GM12878 (cell line): ENCODE results near the gene NPTX1. TPM values are rescaled to one million over a fixed set of nuclear protein-coding genes. Genes with fewer than 3 reads are reported as not detected.

ENCODE experiments used
- ATAC-seq: fragments of 200-7000 bp; cut with Tn5 transposase; 3 replicates; pipeline ENCODE4 v1.9.1; 2020; ENCODE audit warnings: mild to moderate bottlenecking, moderate library complexity
- BruUV-seq: library from RNA; stranded (reverse); fragments of 400-500 nt; replicated peaks from 2 replicates; lab custom pipeline; 2021; lab: Mats Ljungman, UMichigan
- CTCF ChIA-PET: fragments of 300-600 bp; sonication (Branson Sonifier 250); formaldehyde crosslinking; extraction: SDS; loops from one replicate; lab custom pipeline; 2021; ENCODE audit warnings: inconsistent platforms; lab: Yijun Ruan, JAX
- POLR2A ChIA-PET: fragments of 350-600 bp; formaldehyde crosslinking; extraction: SDS; loops from one replicate; lab custom pipeline; 2021; ENCODE audit warnings: inconsistent platforms; lab: Charles Lee
- RAD21 ChIA-PET: fragments of 300-600 bp; sonication (Branson Sonifier 250); formaldehyde crosslinking; loops from one replicate; lab custom pipeline; 2023; ENCODE audit warnings: antibody characterized with exemption; ENCODE audit not compliant: unreplicated experiment; lab: Charles Lee
- SMC1A ChIA-PET: fragments of 300-600 bp; sonication (Branson Sonifier 250); formaldehyde crosslinking; loops from one replicate; lab custom pipeline; 2023; ENCODE audit not compliant: unreplicated experiment, uncharacterized antibody; lab: Charles Lee
- DNase-seq: peaks from one replicate; pipeline ENCODE4 v3.0.0-alpha.2; 2011; ENCODE audit warnings: low read depth, low spot score
- FAIRE-seq: peaks from 3 replicates; lab custom pipeline; 2011; peaks lifted over from hg19 to GRCh38; lab: Jason Lieb, UNC
- H2AFZ ChIP-seq: 2 replicates; pipeline ENCODE4 v1.6.0; 2011; ENCODE audit warnings: low read depth, low read length, control low read depth; ENCODE audit not compliant: control insufficient read depth
- H3K27ac ChIP-seq: 2 replicates; pipeline ENCODE4 v1.5.1; 2011; ENCODE audit warnings: control low read depth; ENCODE audit not compliant: control insufficient read depth, insufficient read depth
- H3K27me3 ChIP-seq, 2 experiments: replicated peaks in 1 of 2; 2 replicates each; pipeline versions ENCODE4 v1.6.0 to v1.6.1; 2011; ENCODE audit warnings: low read length in 1 of 2; ENCODE audit not compliant: control insufficient read depth in 2 of 2, insufficient read depth in 2 of 2
- H3K36me3 ChIP-seq, 2 experiments: 2 replicates each; pipeline ENCODE4 v1.5.1; 2011; ENCODE audit warnings: low read length in 1 of 2; ENCODE audit not compliant: control insufficient read depth in 2 of 2, insufficient read depth in 2 of 2
- H3K4me1 ChIP-seq: 2 replicates; pipeline ENCODE4 v1.6.1; 2011; ENCODE audit warnings: mild to moderate bottlenecking, low read length, moderate library complexity, mixed read lengths; ENCODE audit not compliant: control insufficient read depth, insufficient read depth
- H3K4me2 ChIP-seq: 2 replicates; pipeline ENCODE4 v1.6.0; 2011; ENCODE audit warnings: control low read depth; ENCODE audit not compliant: control insufficient read depth, insufficient read depth
- H3K4me3 ChIP-seq: fragments of 200-600 bp; sonication (generic); 2 replicates; pipeline ENCODE4 v1.5.1; 2016
- H3K79me2 ChIP-seq: 2 replicates; pipeline ENCODE4 v1.6.0; 2011; ENCODE audit warnings: low read length; ENCODE audit not compliant: control insufficient read depth, insufficient read depth
- H3K9ac ChIP-seq: 2 replicates; pipeline ENCODE4 v1.8.0; 2011; ENCODE audit warnings: low read length, control low read depth, mixed read lengths; ENCODE audit not compliant: control insufficient read depth, insufficient read depth
- H3K9me3 ChIP-seq: replicated peaks from 3 replicates; pipeline ENCODE4 v1.5.1; 2011; ENCODE audit warnings: mild to moderate bottlenecking, low read length; ENCODE audit not compliant: control insufficient read depth, insufficient read depth
- H4K20me1 ChIP-seq: 2 replicates; pipeline ENCODE4 v1.6.0; 2011; ENCODE audit not compliant: control insufficient read depth, insufficient read depth
- BCL11A ChIP-seq: IDR thresholded peaks from 2 replicates; pipeline ENCODE4 v1.6.1; 2011; ENCODE audit warnings: low read depth, low read length
- CHD2 ChIP-seq: IDR thresholded peaks from 2 replicates; pipeline ENCODE4 v1.6.1; 2011; ENCODE audit warnings: low read depth, low read length, improper control_type of control experiment, borderline replicate concordance
- HCFC1 ChIP-seq: fragments of 150-350 bp; IDR thresholded peaks from 2 replicates; pipeline ENCODE4 v1.6.1; 2014; ENCODE audit warnings: low read length
- HDAC2 ChIP-seq: fragments of 200-600 bp; sonication (generic); IDR thresholded peaks from 2 replicates; pipeline ENCODE4 v1.6.1; 2017
- LARP7 ChIP-seq: fragments of 450-650 bp; IDR thresholded peaks from 2 replicates; pipeline ENCODE4 v1.6.1; 2017; ENCODE audit warnings: mild to moderate bottlenecking
- NFYB ChIP-seq: IDR thresholded peaks from 2 replicates; pipeline ENCODE4 v1.6.1; 2011; ENCODE audit warnings: low read depth, mild to moderate bottlenecking, low read length, improper control_type of control experiment, moderate library complexity; ENCODE audit not compliant: insufficient read depth
- POU2F2 ChIP-seq: IDR thresholded peaks from 3 replicates; pipeline ENCODE4 v1.6.1; 2011; ENCODE audit warnings: low read depth, mild to moderate bottlenecking, low read length, borderline replicate concordance
- RCOR1 ChIP-seq: conservative IDR thresholded peaks from 2 replicates; pipeline ENCODE4 v1.6.1; 2012; ENCODE audit warnings: low read depth, low read length, improper control_type of control experiment
- RUNX3 ChIP-seq: IDR thresholded peaks from 2 replicates; pipeline ENCODE4 v1.6.1; 2012; ENCODE audit warnings: low read length, inconsistent platforms
- WGBS: methylation state at CpG from one replicate; pipeline ENCODE4 v1.1.6; 2016; ENCODE audit warnings: low lambda C conversion rate; ENCODE audit not compliant: insufficient replicate concordance, insufficient coverage; ENCODE audit errors: missing lambda C conversion rate; 5-methylcytosine and 5-hydroxymethylcytosine counted together
- in situ Hi-C: fragments of 300-500 bp; cut with MboI; formaldehyde crosslinking; loops from 9 replicates; pipeline ENCODE4 v1.14.3; 2018; ENCODE audit warnings: mixed read lengths
- intact Hi-C: fragments of 100-400 bp; cut with micrococcal nuclease; formaldehyde crosslinking; loops from one replicate; pipeline ENCODE4 v1.14.2; 2022; ENCODE audit not compliant: unreplicated experiment
- polyA plus RNA-seq, 11 experiments: library from polyadenylated mRNA; depleted of rRNA in 4 of 11; unstranded in 6 of 11; stranded (reverse) in 5 of 11; fragments of >200 nt; fragmentation: Nextera tagmentation in 4 of 11; fragmentation: Illumina TruSeq in 1 of 11; extraction: Ambion mirVana in 4 of 11; extraction: Trizol in 1 of 11; gene quantifications; 1 replicate in 1 of 11; 2 replicates in 10 of 11; pipeline versions ENCODE4 v1.2.1 to v1.2.3, GENCODE V29; 2011 to 2016; ENCODE audit warnings: inconsistent platforms in 2 of 11, missing spikeins in 2 of 11, low read depth in 1 of 11
- total RNA-seq, 4 experiments: library from RNA; depleted of rRNA in 3 of 4; stranded (reverse); fragments of >200 nt in 3 of 4; fragmentation: Illumina TruSeq in 1 of 4; extraction: Trizol in 1 of 4; gene quantifications; 2 replicates each; pipeline versions ENCODE4 v1.2.1 to v1.2.3, GENCODE V29; 2013 to 2021
- TF ChIP-seq, protein P1 (sequence below): fragments of 450-650 bp; IDR thresholded peaks from 2 replicates; pipeline ENCODE4 v1.6.1; 2017; ENCODE audit warnings: mild to moderate bottlenecking, low read depth, inconsistent platforms; ENCODE audit not compliant: poor library complexity, severe bottlenecking
- TF ChIP-seq, protein P2 (sequence below): IDR thresholded peaks from 2 replicates; pipeline ENCODE4 v1.6.1; 2011; ENCODE audit warnings: low read depth, low read length, improper control_type of control experiment, borderline replicate concordance
- TF ChIP-seq, protein P3 (sequence below): fragments of 450-650 bp; IDR thresholded peaks from 2 replicates; pipeline ENCODE4 v1.6.1; 2016; ENCODE audit warnings: mild to moderate bottlenecking, moderate library complexity, borderline replicate concordance
- TF ChIP-seq, protein P4 (sequence below): fragments of 450-650 bp; formaldehyde crosslinking; IDR thresholded peaks from 2 replicates; pipeline ENCODE4 v1.4.0; 2020; ENCODE audit warnings: mild to moderate bottlenecking, moderate library complexity

The NPTX1 gene
- total and polyA plus RNA-seq, 10 of the 15 experiments (the other 5 are each of a cell fraction or from before 2014, with no cell fraction given), result not detected

DNA sequence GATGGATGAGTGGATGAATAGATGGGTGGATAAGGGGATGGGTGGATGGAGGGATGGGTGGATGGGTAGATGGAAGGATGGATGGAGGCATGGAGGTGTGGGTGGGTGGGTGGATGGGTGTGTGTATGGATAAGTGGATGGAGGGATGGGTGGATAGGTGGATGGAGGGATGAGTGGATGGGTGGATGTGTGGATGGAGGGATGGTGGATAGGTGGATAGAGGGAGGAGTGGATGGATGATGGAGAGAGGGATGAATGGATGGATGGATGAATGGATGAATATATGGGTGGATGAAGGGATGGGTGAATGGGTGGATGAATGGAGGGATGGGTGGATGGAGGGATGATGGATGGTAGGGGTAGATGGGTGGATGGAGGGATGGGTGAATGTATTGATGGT lies 27.5 kb upstream of the NPTX1 start (continued):
- TF ChIP-seq, protein P1, sequence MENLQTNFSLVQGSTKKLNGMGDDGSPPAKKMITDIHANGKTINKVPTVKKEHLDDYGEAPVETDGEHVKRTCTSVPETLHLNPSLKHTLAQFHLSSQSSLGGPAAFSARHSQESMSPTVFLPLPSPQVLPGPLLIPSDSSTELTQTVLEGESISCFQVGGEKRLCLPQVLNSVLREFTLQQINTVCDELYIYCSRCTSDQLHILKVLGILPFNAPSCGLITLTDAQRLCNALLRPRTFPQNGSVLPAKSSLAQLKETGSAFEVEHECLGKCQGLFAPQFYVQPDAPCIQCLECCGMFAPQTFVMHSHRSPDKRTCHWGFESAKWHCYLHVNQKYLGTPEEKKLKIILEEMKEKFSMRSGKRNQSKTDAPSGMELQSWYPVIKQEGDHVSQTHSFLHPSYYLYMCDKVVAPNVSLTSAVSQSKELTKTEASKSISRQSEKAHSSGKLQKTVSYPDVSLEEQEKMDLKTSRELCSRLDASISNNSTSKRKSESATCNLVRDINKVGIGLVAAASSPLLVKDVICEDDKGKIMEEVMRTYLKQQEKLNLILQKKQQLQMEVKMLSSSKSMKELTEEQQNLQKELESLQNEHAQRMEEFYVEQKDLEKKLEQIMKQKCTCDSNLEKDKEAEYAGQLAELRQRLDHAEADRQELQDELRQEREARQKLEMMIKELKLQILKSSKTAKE, result no peak
- TF ChIP-seq, protein P2, sequence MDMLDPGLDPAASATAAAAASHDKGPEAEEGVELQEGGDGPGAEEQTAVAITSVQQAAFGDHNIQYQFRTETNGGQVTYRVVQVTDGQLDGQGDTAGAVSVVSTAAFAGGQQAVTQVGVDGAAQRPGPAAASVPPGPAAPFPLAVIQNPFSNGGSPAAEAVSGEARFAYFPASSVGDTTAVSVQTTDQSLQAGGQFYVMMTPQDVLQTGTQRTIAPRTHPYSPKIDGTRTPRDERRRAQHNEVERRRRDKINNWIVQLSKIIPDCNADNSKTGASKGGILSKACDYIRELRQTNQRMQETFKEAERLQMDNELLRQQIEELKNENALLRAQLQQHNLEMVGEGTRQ, result no peak
- no peak for TF ChIP-seq LARP7
- no peak for TF ChIP-seq RCOR1
- TF ChIP-seq BCL11A, result no peak
- no peak for TF ChIP-seq CHD2
- TF ChIP-seq, all 136 proteins: peak for 0

DNA sequence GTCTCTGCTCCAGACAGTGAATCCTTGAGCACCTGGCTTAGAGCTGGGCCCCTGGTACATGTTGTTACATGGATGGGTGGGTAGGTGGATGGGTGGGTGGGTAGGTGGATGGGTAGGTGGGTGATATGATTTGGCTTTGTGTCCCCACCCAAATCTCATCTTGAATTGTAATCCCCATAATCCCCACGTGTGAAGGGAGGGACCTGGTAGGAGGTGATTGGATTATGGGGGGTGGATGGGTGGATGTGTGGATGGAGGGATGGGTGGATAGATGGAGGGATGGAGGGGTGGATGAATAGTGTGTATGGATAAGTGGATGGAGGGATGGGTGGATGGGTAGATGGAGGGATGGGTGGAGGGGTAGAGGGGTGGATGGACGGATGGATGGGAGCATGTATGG lies 26.6 kb upstream of the NPTX1 start:
- RAD21 ChIA-PET, result no interaction called here
- no peak overlapping the region for H3K9ac ChIP-seq
- POLR2A ChIA-PET, result no interaction called here
- no peak overlapping the region for H2AFZ ChIP-seq
- DNase-seq, result no peak
- WGBS, result 0% methylated on average over 2 of the region's 2 CpGs
- H3K4me2 ChIP-seq, result no peak overlapping the region
- no TSS peak for BruUV-seq
- no peaks in the 10 kb centered on the region; the same call in 1 of the 2 replicates for H4K20me1 ChIP-seq
- SMC1A ChIA-PET, result no interaction called here
- H3K27me3 ChIP-seq, result peaks cover 0 to 7% of the 10 kb centered on the region in 2 experiments; a peak in 2 of 4 replicates
- ATAC-seq, result no peak
- no peaks in the 10 kb centered on the region for H3K9me3 ChIP-seq
- no peak overlapping the region for H3K4me3 ChIP-seq
- H3K27ac ChIP-seq, result no peak overlapping the region
- H3K79me2 ChIP-seq, result no peaks in the 10 kb centered on the region
- CTCF ChIA-PET, result no interaction called here
- intact Hi-C loops, result no loop called here
- TF ChIP-seq HCFC1 (no peak), NFYB (no peak), HDAC2 (no peak), POU2F2 (no peak), RUNX3 (no peak)
- TF ChIP-seq, protein P3, sequence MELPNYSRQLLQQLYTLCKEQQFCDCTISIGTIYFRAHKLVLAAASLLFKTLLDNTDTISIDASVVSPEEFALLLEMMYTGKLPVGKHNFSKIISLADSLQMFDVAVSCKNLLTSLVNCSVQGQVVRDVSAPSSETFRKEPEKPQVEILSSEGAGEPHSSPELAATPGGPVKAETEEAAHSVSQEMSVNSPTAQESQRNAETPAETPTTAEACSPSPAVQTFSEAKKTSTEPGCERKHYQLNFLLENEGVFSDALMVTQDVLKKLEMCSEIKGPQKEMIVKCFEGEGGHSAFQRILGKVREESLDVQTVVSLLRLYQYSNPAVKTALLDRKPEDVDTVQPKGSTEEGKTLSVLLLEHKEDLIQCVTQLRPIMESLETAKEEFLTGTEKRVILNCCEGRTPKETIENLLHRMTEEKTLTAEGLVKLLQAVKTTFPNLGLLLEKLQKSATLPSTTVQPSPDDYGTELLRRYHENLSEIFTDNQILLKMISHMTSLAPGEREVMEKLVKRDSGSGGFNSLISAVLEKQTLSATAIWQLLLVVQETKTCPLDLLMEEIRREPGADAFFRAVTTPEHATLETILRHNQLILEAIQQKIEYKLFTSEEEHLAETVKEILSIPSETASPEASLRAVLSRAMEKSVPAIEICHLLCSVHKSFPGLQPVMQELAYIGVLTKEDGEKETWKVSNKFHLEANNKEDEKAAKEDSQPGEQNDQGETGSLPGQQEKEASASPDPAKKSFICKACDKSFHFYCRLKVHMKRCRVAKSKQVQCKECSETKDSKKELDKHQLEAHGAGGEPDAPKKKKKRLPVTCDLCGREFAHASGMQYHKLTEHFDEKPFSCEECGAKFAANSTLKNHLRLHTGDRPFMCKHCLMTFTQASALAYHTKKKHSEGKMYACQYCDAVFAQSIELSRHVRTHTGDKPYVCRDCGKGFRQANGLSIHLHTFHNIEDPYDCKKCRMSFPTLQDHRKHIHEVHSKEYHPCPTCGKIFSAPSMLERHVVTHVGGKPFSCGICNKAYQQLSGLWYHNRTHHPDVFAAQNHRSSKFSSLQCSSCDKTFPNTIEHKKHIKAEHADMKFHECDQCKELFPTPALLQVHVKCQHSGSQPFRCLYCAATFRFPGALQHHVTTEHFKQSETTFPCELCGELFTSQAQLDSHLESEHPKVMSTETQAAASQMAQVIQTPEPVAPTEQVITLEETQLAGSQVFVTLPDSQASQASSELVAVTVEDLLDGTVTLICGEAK, result no peak
- TF ChIP-seq, protein P4, sequence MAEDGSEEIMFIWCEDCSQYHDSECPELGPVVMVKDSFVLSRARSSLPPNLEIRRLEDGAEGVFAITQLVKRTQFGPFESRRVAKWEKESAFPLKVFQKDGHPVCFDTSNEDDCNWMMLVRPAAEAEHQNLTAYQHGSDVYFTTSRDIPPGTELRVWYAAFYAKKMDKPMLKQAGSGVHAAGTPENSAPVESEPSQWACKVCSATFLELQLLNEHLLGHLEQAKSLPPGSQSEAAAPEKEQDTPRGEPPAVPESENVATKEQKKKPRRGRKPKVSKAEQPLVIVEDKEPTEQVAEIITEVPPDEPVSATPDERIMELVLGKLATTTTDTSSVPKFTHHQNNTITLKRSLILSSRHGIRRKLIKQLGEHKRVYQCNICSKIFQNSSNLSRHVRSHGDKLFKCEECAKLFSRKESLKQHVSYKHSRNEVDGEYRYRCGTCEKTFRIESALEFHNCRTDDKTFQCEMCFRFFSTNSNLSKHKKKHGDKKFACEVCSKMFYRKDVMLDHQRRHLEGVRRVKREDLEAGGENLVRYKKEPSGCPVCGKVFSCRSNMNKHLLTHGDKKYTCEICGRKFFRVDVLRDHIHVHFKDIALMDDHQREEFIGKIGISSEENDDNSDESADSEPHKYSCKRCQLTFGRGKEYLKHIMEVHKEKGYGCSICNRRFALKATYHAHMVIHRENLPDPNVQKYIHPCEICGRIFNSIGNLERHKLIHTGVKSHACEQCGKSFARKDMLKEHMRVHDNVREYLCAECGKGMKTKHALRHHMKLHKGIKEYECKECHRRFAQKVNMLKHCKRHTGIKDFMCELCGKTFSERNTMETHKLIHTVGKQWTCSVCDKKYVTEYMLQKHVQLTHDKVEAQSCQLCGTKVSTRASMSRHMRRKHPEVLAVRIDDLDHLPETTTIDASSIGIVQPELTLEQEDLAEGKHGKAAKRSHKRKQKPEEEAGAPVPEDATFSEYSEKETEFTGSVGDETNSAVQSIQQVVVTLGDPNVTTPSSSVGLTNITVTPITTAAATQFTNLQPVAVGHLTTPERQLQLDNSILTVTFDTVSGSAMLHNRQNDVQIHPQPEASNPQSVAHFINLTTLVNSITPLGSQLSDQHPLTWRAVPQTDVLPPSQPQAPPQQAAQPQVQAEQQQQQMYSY (CRISPR knock-in tag), result no peak
- TF ChIP-seq, all 136 proteins: peak for 0
- H3K36me3 ChIP-seq, result no peaks in the 10 kb centered on the region
- in situ Hi-C loops, result no loop called here
- no peak for FAIRE-seq
- no peaks in the 10 kb centered on the region for H3K4me1 ChIP-seq
